Right ventricle myocardium inferior (tissue), 1 donor: ENCODE measurements around the gene TC2N. TPM values are rescaled to one million over a fixed set of nuclear protein-coding genes. Genes with fewer than 3 reads are reported as not detected.
"Not testable (repeated sequence)": the region's sequence is repeated elsewhere in the genome, so short reads cannot be mapped to it uniquely, and the experiment has no call there.

Source experiments
- ATAC-seq: fragments of 200-7000 bp; cut with Tn5 transposase; one replicate; pipeline ENCODE4 v1.9.1; 2020; ENCODE audit warnings: mild to moderate bottlenecking, moderate library complexity
- DNase-seq: peaks from one replicate; pipeline ENCODE4 v3.0.0; 2021; ENCODE audit errors: missing footprints
- intact Hi-C: fragments of 100-400 bp; cut with DNase I; formaldehyde crosslinking; loops from one replicate; pipeline ENCODE4 v1.11.0; 2022
- total RNA-seq: library from RNA; stranded (reverse); fragmentation: NEBNext Ultra II Directional; extraction: Animal tissue kit (Norgen Biotek cat#: 25700); gene quantifications from one replicate; pipeline ENCODE4 v1.2.1, GENCODE V29; 2021
- donor health status: DM: no; HTN: yes; CAD: no; lungs with severe emphysema.

TC2N gene
- total RNA-seq, 1 donor from 2014 or later, result 12.6 TPM

DNA sequence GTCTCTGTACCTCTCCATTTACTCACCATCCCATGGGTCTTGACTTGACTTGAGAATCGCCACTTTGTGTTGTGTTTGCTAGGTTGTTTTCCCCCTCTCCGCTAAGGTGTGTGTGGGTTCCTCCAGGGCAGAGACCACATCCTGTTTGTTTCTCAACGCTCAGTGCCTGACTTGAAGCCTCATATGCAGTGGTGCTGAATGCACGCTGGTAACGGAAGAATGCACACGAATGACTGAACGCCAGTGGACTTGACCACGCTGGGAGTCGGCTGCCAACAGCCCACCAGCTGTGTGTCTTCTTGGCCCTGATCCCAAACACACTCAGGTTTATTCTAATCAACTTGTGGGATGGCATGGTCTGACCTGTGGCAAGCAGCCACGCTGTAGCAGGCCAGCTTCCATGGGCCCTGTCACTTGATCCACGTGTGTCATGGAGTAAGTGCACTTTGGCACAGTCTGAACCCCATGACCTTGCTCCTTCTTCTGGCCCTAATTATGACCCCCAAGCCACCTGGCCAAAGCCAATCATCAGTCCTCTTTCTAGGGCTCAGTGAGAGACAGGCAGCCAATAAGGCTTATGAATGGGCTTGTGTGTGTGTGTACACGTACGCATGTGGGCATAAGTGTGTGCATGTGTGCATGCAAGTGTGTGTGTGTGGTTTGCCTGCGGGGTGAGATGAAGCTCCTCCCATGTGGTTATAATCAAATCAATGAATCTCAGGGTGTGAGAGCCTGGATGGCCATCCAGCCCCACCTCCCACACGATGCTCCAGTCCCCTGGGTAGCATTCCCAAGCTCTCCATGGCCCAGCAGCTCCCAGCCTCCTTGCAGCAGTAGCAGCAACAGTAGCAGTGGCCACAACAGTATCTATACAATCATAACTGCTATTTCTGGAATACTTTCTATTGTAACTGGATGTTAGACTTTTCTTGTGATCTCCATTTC lies 6.4 kb upstream of the TC2N start:
- DNase-seq (no peak), ATAC-seq (no peak)
- intact Hi-C loops, result no loop called here

DNA sequence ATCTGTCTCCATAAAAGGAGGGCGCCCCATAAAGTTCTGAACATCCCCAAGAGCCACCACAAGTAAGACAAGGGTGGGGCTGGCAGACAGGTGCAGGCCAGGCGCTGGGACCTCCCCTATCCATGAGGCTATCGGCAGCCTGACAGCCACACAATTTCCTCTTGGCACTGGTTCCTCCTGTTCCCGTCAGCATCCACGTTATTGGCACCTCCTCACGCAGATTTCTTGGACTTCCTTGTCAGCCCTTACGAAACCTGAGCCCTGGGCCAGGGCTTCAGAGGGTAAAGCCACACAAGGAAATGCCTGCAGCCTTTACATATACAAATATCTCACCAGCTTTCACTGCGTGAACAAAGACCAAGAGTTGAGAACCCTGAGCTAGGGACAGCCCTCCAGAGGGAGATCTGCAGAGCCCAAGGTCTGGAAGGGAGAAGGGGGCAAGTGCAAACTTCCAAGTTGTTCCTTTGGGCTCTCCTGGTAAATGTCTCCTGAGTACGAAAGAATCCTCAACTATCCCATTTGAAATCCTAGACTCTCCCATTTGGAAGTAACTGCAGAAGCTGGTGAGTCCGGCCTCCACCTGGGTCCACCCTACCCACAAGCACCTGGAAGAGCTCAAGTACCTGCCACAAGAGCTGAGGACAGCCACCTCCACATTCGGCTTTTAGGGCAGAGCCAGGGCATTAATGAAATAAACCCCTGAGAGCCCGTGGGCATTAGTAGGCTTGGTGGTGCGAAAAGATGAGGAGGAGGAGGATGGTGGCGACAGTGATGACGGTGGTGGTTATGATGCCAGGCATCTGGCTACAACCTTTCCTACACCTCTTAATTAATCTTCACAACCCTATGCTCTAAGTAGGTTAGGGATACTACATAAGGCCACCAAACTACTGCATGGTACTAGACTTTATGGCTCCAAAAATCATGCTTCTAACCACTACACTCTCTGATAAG lies 5.5 kb upstream of the TC2N start:
- ATAC-seq, result peak; percentile 85
- DNase-seq, result peak; percentile 79
- intact Hi-C loops, result no loop called here

DNA sequence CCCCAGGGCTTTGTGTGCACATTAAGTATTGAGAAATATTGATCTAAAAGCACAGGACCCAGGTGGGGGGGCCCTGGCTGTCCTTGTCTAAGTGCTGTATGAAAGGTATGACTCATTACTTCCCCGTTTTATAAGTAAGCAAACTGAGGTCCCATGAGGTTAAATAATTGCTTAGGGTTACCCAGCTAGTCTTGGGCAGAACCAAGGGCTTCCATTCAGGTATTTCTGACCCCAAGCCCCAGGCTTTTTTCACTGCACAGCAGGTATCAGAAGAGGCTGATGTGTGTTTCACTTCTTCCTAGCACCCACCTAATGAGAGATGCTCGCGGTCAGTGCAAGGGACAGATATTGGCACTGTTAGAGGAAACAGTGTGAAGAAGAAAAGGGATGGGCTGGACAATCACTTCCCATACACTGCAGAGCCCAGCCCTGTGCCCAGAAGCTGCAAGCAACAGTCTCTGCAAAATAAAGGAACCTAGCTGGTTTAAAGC lies 4.7 kb upstream of the TC2N start:
- DNase-seq, result no peak
- intact Hi-C loops, result no loop called here
- ATAC-seq, result peak; percentile 45

DNA sequence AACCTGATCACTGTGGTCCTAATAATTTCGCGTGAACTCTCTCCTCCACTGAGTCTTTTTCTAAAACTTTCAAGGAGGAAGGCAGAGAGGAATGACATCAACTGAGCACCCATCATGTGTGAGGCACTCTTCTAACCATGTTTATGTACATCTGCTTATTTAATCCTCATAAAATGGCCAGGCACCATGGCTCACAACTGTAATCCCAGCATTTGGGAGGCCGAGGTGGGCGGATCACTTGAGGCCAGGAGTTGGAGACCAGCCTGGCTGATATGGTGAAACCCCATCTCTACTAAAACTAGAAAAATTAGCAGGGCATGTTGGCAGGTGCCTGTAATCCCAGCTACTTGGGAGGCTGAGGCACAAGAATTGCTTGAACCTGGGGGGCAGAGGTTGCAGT lies 4.1 kb upstream of the TC2N start:
- DNase-seq, intact Hi-C loops, ATAC-seq: not testable (repeated sequence)

DNA sequence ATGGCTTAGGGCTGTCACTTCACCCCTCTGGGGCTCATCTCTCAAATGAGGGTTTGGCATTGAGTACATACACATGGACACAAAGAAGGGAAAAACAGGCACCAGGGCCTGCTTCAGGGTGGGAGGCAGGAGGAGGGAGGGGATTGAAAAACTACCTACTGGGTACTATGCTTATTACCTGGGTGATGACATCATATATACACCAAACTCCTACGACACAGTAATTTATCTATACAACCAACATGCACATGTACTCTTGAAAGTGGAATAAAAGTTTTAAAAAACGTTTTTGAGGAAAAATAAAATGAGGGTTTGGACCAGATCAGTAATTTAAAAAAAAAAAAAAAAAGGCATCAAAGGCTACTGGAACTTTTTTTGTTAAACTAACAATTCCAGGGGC lies 3.6 kb upstream of the TC2N start:
- DNase-seq (no peak), ATAC-seq (no peak)
- intact Hi-C loops, result no loop called here

DNA sequence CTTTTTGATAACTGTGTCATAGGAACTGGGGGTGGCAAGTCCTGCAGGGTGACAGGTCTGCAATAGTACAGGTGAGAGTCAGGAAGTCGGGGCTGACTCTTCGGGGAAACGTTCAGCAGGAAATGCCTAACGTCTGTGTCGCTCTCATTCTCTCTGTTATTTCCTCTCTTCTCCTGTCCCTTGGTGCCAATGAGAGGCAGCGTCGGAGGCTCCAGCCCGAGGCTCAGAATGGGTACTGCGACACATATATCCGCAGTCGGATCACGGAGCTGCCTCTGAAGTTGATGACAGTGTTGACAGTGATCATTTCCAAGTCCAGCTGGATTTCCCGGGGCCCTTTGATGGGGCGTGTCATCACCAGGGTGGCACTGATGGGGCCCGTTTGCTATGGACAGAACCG lies 2.7 kb upstream of the TC2N start:
- DNase-seq, result peak; percentile 63
- intact Hi-C loops, result no loop called here
- no peak for ATAC-seq

DNA sequence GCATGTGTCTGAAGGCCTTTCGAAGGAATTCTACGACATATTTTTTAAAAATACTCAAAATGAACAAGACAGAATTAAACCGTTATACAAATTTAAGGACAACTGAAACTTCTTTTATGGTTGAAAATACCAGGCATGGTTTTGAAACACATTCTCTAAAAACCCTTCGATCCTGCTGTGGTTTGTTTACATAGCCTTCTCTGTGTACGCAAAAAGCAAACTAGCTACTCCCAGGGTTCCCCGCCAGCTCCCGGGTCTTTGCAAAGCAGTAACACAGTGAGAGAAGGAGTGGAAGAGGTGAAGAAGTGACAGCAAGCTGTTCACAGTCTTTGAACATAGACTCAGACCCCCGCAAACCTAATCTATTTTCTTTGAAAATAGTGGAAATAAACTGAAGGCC lies 2.2 kb upstream of the TC2N start:
- DNase-seq (no peak), ATAC-seq (no peak)
- intact Hi-C loops, result no loop called here

DNA sequence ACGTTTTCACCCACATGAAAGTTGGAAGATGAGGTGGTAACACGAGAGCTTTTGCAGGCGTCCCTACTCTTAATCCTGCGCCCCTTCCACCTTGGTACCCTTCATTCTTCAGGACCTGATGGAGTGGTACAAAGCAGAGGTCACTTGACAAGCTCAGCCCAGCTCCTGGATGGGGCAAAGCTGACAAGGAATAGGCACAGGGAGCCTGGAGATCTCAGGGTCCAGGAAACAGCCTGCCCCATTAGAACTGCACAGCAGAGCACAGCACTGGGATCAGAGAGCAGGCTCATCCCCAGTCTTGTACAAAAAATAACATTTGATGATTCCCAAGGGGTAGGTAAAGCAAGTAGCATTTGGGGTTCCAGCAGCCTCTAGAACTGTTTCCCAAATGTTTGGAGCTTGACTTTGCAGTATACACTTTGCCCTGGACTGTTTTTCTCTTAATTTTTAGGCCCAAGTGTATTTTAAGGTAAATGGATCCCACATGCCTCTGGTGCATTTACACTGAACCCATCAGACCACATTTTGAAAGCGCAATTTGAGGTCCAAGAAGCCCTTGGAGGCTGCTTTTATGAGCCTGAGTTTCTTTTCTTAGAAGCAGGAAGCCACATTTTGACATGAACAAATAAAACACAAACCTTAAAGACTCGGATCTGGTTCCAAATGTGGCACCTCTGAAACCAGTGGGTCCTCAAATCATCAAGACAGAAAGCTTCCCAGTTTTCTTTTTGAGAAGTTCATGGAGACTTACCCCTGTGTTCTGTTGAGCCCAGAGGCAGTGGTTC lies 633 bp downstream of the TC2N start:
- intact Hi-C loops, result no loop called here
- no peak for DNase-seq
- no peak for ATAC-seq

DNA sequence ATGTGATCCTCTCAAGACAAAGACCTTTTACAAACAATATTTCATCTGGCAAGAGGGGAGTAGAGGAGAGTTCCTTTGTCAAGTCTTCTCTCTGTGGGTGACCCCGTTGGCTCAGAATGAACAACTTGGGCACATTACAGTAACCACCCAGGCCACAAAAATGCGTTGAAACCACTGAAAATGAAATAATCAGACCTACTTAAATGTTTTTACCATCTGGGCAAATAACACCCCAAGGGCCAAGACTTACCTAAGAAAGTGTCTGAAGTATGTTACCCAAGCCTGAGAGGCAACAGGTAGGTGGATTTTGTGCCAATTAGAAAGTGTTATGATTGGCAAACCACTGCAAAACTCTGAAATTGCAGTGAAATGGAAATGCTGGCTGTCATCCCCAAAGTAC lies 1.3 kb downstream of the TC2N start:
- intact Hi-C loops, result no loop called here
- DNase-seq (no peak), ATAC-seq (no peak)

DNA sequence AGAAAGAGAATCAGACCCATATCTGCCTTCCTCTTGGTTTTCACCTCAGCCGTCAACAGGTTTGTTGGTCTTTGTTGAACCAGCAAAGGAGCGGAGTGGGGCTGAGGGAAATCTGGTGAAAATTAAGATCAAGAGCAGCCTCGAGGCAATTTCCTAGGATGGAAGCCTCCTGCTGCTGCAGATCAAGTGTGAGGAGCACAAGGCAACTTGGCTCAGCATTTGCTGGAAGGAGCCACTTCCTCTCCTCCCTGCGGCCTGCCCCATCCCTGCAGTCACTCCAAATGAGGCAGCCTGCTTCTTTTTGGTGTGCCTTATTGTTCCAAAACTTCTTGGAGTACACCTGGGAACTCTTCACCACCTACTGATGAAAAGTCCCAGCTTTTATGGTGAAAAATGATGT lies 4.9 kb downstream of the TC2N start:
- no peak for DNase-seq
- no peak for ATAC-seq
- intact Hi-C loops, result no loop called here

DNA sequence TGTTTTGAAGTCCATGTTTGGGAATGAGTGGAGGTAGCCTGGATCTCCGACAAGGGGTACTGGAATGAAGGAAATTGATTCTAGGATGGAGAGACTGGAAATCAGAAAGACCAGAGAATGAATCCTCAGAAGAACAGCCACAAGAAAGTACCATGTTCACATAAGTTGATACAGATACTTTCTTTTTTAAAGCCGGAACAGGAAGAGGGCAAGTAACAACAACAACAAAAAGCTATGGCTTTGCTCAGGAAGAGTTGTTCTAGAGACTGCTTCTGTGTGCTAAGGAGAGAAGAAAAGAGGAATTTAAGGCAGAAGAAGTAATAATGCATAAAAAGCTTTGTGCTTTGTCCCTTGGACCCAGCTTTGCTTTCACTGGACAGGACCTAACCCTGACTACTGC lies 6.2 kb downstream of the TC2N start:
- ATAC-seq, result no peak
- DNase-seq, result no peak
- intact Hi-C loops, result no loop called here

DNA sequence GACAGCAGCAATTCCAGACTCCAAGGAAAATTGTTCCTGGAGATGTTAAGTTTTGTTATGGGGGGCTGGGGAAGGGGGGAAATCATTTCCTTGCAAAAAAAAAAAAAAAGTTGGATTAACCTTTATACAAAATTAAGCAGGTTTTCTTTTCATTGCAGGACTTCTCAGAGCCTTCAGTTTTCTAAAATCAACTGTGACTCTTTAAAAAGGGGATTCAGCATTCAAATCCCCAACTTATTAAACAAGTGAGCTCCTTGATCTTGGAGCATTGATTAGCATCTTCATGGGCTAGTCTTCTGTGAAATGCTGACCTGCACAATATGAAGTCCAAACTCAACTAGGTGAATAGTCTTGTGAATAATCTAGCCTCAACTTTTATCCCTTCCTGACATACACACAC lies 7.1 kb downstream of the TC2N start:
- intact Hi-C loops, result no loop called here
- DNase-seq, result no peak
- no peak for ATAC-seq

DNA sequence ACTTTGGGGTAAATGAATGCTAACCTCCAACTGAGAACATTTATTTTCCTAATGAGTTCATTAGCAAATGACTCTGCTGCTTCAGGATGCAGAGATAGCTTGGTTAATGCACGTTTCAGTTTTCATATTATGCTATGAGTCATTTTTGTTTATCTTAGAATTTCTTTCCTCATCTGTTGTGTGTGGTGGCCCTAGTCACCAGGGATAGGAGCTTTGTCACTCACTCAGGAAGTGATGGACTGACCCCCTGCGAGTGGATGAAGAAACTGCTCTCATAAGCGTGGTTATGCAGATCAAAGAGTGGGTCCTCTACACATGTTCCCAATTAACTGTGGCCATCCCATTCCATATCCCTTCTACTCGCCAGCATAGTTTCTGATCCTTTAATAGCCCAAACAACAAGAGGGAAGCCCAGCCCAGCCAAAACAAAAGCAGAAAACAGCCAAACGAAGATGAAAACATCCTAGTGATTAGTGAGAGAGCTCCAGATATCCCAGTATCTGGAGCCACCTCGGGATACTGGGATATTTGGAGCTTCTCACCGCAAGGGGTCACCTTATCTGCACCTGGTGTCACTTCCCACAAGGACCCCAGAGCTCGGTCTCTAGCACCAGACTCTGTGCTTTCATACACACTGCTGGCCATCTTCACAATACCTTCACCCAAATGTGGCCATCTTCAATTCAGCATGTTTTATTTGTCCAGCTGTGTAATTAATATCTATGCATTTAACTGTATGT lies 8.6 kb downstream of the TC2N start:
- DNase-seq (no peak), ATAC-seq (peak; percentile 38)
- intact Hi-C loops, result no loop called here

DNA sequence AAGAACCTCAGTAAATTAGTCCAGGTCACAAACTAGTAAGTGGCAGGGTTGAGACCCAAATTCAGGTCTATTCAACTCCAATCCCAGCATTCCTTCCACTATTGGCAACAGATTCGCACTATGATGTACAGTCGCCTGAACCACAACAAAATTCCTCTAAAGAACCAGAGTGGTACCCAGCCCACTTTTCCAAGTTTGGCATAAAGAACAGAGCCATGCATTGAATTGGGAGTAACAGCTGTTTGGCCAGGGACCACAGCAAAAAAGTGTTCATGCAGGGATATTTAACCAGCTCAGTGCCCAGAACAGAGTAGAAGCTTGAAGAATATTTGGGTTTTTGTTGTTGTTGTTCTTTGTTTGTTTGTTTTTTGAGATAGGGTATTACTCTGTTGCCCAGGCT lies 9.7 kb downstream of the TC2N start:
- no peak for DNase-seq
- intact Hi-C loops, result no loop called here
- no peak for ATAC-seq

DNA sequence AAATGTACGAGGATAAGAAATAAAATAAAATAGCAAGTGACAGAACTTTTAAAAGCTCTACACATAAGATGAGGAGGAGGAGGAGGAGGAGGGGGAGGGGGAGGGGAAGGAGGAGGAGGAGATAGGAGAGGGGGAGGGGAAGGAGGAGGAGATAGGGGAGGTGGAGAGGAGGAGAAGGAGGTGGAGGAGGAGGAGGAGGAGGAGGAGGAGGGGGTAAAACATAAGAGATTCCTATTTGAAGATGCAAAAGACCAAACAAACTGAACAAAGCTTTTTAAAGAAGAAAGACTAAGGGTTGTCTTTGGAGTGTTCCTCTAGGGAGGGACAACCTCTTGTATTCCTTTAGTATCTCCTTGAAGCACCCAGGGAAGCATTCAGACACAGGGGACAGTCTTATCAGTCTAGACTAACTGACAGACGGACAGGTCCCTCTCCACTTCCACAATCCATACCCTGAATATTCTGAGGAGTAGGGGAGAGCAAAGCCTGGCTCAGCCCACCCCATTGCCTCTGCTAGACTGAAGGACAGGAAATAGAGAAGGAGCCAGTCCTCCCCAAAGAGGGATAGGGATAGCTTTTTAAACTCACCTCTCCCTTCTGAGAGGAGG lies 12.9 kb downstream of the TC2N start:
- intact Hi-C loops, result no loop called here
- DNase-seq (no peak), ATAC-seq (peak; percentile 24)

DNA sequence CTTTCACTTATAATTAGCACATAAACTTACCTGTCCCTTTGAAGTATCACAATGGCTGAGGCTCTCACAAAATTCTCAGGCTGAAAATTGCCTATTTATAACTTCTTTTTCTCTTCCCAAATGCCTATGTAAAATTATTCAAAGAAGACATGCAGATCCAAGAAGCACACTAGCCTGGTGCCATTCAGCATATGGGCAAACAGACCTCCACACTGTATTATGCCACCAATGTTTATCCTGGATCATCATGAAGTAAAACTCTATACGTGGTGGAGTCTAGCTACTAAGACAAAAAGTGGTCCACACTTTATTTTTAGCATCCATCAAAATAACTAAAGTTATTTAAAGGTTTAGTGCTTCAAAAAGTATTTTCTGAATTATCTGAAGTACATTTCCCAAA lies 15.8 kb downstream of the TC2N start:
- intact Hi-C loops, result no loop called here
- DNase-seq (no peak), ATAC-seq (no peak)

DNA sequence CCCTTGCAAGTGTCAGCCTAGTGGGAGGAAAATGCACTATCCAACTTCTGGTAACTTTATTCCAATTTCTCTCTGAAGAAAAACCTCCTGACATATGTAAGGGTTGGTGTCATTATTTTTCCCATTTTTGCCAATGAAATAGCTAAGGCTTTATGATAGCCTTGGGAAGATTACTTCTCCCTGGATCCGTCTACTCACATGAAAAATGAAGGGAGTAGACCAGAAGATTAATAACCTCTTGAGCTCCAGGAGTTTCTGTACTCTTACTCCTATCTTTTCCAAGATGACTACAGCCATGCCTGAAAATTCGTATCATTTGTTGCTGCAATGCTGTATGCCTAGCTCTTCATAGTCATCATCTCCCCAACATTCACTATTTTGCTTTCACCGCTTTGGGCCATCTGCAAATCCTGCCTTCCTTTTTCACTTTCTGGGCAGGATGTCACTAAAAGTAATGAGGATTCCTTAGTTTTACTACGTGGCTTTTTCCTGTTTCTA lies 18.8 kb downstream of the TC2N start:
- no peak for ATAC-seq
- DNase-seq, result no peak
- intact Hi-C loops, result no loop called here

DNA sequence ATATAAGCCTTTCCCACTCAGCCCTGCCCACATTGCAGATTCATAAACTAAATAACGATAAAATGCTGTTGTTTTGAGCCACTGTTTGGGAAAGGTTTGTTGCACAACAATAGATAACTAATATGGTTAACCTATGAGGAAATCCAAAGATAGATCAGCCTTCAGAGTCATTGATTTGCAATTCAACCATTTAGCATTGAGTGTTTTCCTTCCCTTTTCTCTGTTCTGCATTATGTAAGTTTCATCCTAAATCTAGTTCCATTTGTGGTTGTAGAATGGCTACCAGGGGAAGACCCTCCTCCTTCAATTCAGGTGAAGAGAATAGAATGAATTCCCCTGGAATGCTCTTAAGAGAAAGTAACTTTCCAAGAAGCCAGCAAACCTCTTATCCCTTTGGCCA lies 19.6 kb downstream of the TC2N start:
- intact Hi-C loops, result no loop called here
- ATAC-seq (no peak), DNase-seq (no peak)
